Measurements from ENCODE around the gene AKR1B1.
A peak's percentile ranks its signal among the peaks of the same experiment; 100 is the strongest.

AKR1B1 gene

DNA sequence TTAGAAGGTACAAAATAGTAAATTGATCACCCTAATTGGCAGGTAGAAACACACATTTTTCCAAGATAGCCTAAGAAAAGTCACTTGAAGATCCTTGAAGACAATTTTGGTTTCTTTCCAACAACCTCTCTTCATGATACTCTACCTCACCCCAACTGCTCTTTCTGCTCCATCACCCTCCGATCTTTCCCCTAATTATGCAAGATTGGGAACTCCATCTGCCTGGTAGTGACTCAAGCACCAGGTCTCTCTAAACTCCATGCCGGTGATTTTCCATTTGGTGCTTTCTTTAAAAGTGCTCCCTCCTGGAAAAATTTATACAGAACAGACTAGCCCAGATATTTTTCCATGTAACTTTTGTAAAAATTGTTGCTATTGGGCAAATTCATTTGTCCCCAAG lies 1.1 kb upstream of the AKR1B1 start:
- no peak for DNase-seq

DNA sequence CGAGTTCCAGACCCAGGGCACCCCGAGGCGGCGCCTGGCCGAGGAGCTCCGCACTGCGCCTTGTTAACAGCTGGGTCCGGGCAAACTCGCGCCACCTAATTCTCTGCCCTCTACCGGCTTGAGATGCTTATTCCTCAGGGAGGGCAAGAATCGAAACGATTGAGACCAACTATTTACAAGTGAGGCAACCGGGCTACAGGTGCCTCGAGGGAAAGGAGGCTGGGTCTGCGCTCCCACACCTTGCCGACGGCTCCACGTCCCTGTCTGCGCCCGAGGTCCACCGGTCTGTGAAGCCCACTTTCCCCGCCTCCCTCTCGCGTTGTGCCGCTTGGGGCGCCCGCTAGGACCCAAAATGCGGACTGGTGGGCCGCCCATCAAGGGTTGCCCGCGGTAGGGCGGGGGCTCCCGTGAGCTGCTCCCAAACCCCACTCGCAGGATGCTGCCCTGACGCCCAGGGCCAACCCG lies 527 bp downstream of the AKR1B1 start:
- peak; percentile 24 to 32 (median 26) for DNase-seq
- H3K4me1 ChIP-seq (ENCODE audit: control insufficient read depth, insufficient read depth, low read length, poor library complexity, severe bottlenecking) = peaks cover 6% of the 10 kb centered on the region
- peak overlapping the region; percentile 60 for H3K27ac ChIP-seq (ENCODE audit: insufficient read depth, low read length, poor library complexity, severe bottlenecking)
- H3K27me3 ChIP-seq (replicated peaks; ENCODE audit: control insufficient read depth, insufficient read depth, low read length, poor library complexity, severe bottlenecking) = no peaks in the 10 kb centered on the region
- no peaks in the 10 kb centered on the region for H3K36me3 ChIP-seq (ENCODE audit: control insufficient read depth, insufficient read depth, low read length)
- peak overlapping the region; percentile 89 for H3K4me3 ChIP-seq (ENCODE audit: insufficient read depth, low read depth, low read length, poor library complexity, severe bottlenecking)
- H3K9me3 ChIP-seq (ENCODE audit: control insufficient read depth, low read length) = no peaks in the 10 kb centered on the region

More for the DNA sequence above, 1.1 kb upstream of the AKR1B1 start:
- Histone ChIP-seq H3K27ac (ENCODE audit: insufficient read depth, low read length, poor library complexity, severe bottlenecking) (no peak overlapping the region), H3K9me3 (ENCODE audit: control insufficient read depth, low read length) (no peaks in the 10 kb centered on the region), H3K4me3 (ENCODE audit: insufficient read depth, low read depth, low read length, poor library complexity, severe bottlenecking) (no peak overlapping the region), H3K27me3 (replicated peaks; ENCODE audit: control insufficient read depth, insufficient read depth, low read length, poor library complexity, severe bottlenecking) (no peaks in the 10 kb centered on the region), H3K4me1 (ENCODE audit: control insufficient read depth, insufficient read depth, low read length, poor library complexity, severe bottlenecking) (no peaks in the 10 kb centered on the region), H3K36me3 (ENCODE audit: control insufficient read depth, insufficient read depth, low read length) (no peaks in the 10 kb centered on the region)

DNA sequence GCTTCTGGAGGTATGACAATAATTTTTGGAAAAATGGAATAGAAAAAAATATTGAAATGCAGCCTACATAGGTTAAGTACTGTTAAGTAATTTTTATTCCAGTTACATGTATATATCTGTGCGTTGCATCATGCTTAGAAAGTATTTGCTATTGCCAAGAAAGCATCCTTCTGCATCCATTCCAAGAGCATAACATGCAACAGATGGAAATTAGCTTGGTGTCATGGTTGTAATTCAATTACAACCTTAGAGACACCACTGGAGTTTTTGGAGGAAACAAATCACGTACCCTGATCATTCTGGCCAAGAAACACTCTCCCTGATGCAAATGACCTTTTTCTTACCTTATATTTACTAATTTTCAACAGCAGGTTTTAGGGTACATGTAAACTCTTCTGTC lies 1.7 kb downstream of the AKR1B1 start:
- DNase-seq = no peak
- Histone ChIP-seq H3K4me3 (ENCODE audit: insufficient read depth, low read depth, low read length, poor library complexity, severe bottlenecking) (no peak overlapping the region), H3K9me3 (ENCODE audit: control insufficient read depth, low read length) (no peaks in the 10 kb centered on the region), H3K4me1 (ENCODE audit: control insufficient read depth, insufficient read depth, low read length, poor library complexity, severe bottlenecking) (peaks cover 6% of the 10 kb centered on the region), H3K27me3 (replicated peaks; ENCODE audit: control insufficient read depth, insufficient read depth, low read length, poor library complexity, severe bottlenecking) (no peaks in the 10 kb centered on the region), H3K36me3 (ENCODE audit: control insufficient read depth, insufficient read depth, low read length) (no peaks in the 10 kb centered on the region), H3K27ac (ENCODE audit: insufficient read depth, low read length, poor library complexity, severe bottlenecking) (no peak overlapping the region)

GRCh38 chr7:134454277-134454676 lies 4.6 kb downstream of the AKR1B1 start:
- peaks cover 12% of the 10 kb centered on the region for H3K36me3 ChIP-seq (ENCODE audit: control insufficient read depth, insufficient read depth, low read length)
- no peaks in the 10 kb centered on the region for H3K27me3 ChIP-seq (replicated peaks; ENCODE audit: control insufficient read depth, insufficient read depth, low read length, poor library complexity, severe bottlenecking)
- H3K27ac ChIP-seq (ENCODE audit: insufficient read depth, low read length, poor library complexity, severe bottlenecking) = no peak overlapping the region
- DNase-seq = no peak
- peak overlapping the region; percentile 6 for H3K4me3 ChIP-seq (ENCODE audit: insufficient read depth, low read depth, low read length, poor library complexity, severe bottlenecking)
- peaks cover 6% of the 10 kb centered on the region for H3K4me1 ChIP-seq (ENCODE audit: control insufficient read depth, insufficient read depth, low read length, poor library complexity, severe bottlenecking)
- H3K9me3 ChIP-seq (ENCODE audit: control insufficient read depth, low read length) = no peaks in the 10 kb centered on the region

- Histone ChIP-seq H3K27me3 (replicated peaks; ENCODE audit: control insufficient read depth, insufficient read depth, low read length, poor library complexity, severe bottlenecking) (no peaks in the 10 kb centered on the region), H3K27ac (ENCODE audit: insufficient read depth, low read length, poor library complexity, severe bottlenecking) (no peak overlapping the region), H3K4me3 (ENCODE audit: insufficient read depth, low read depth, low read length, poor library complexity, severe bottlenecking) (no peak overlapping the region), H3K9me3 (ENCODE audit: control insufficient read depth, low read length) (no peaks in the 10 kb centered on the region), H3K4me1 (ENCODE audit: control insufficient read depth, insufficient read depth, low read length, poor library complexity, severe bottlenecking) (peaks cover 6% of the 10 kb centered on the region), H3K36me3 (ENCODE audit: control insufficient read depth, insufficient read depth, low read length) (peaks cover 18% of the 10 kb centered on the region)
- DNase-seq = no peak
Measured at GRCh38 chr7:134453518-134453917, 5.4 kb downstream of the AKR1B1 start.

DNA sequence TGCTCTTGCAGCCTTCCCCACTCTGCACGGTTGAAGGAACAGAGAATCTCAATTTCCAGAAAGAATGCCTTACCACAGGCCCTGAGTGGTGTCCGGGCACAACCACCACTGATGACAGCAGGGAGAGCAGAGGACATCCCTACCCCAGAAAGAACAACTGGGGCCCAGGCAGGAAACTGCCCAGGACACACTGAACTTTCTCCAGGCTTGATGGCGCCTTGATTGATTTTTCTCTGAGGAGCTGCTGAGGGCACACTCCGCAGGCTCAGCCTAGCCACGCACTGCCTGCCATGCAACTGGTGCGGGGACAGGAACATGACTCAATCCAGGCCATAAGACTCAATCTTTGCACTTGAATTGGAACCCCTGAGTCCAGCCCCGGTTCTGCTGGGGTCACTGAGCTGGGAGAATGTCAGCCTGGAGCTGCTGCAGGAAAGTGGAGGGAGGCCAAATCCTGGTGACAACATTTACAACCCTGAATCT lies 5.9 kb downstream of the AKR1B1 start:
- Histone ChIP-seq H3K9me3 (ENCODE audit: control insufficient read depth, low read length) (no peaks in the 10 kb centered on the region), H3K27me3 (replicated peaks; ENCODE audit: control insufficient read depth, insufficient read depth, low read length, poor library complexity, severe bottlenecking) (no peaks in the 10 kb centered on the region), H3K4me1 (ENCODE audit: control insufficient read depth, insufficient read depth, low read length, poor library complexity, severe bottlenecking) (peaks cover 6% of the 10 kb centered on the region), H3K27ac (ENCODE audit: insufficient read depth, low read length, poor library complexity, severe bottlenecking) (no peak overlapping the region), H3K36me3 (ENCODE audit: control insufficient read depth, insufficient read depth, low read length) (peaks cover 23% of the 10 kb centered on the region), H3K4me3 (ENCODE audit: insufficient read depth, low read depth, low read length, poor library complexity, severe bottlenecking) (no peak overlapping the region)
- DNase-seq = no peak

GRCh38 chr7:134452419-134452838 lies 6.5 kb downstream of the AKR1B1 start:
- H3K9me3 ChIP-seq (ENCODE audit: control insufficient read depth, low read length) = no peaks in the 10 kb centered on the region
- H3K4me1 ChIP-seq (ENCODE audit: control insufficient read depth, insufficient read depth, low read length, poor library complexity, severe bottlenecking) = peaks cover 6% of the 10 kb centered on the region
- DNase-seq = no peak
- peaks cover 29% of the 10 kb centered on the region for H3K36me3 ChIP-seq (ENCODE audit: control insufficient read depth, insufficient read depth, low read length)
- no peaks in the 10 kb centered on the region for H3K27me3 ChIP-seq (replicated peaks; ENCODE audit: control insufficient read depth, insufficient read depth, low read length, poor library complexity, severe bottlenecking)
- no peak overlapping the region for H3K4me3 ChIP-seq (ENCODE audit: insufficient read depth, low read depth, low read length, poor library complexity, severe bottlenecking)
- H3K27ac ChIP-seq (ENCODE audit: insufficient read depth, low read length, poor library complexity, severe bottlenecking) = no peak overlapping the region

DNA sequence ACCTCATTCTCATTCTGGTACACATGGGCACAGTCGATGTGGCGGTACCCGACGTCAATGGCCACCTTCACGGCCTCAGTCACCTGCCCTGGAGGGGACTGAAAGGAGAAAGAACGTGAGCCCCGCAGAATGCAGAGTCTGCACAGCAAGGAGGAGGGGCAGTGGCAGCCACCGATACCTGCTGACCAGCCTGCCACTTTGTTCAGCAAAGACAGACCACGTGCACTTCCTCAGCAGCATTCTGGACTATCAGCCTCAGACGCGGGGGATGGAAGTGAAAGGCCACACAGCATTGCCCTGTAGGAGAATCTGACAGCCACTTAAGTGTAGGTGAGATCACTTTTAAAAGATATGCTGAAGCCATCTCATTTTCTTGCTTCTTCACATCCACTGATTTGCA lies 7.2 kb downstream of the AKR1B1 start:
- no peak for DNase-seq
- H3K4me1 ChIP-seq (ENCODE audit: control insufficient read depth, insufficient read depth, low read length, poor library complexity, severe bottlenecking) = peaks cover 6% of the 10 kb centered on the region
- H3K9me3 ChIP-seq (ENCODE audit: control insufficient read depth, low read length) = no peaks in the 10 kb centered on the region
- H3K4me3 ChIP-seq (ENCODE audit: insufficient read depth, low read depth, low read length, poor library complexity, severe bottlenecking) = no peak overlapping the region
- H3K27ac ChIP-seq (ENCODE audit: insufficient read depth, low read length, poor library complexity, severe bottlenecking) = no peak overlapping the region
- H3K27me3 ChIP-seq (replicated peaks; ENCODE audit: control insufficient read depth, insufficient read depth, low read length, poor library complexity, severe bottlenecking) = no peaks in the 10 kb centered on the region
- peaks cover 37% of the 10 kb centered on the region for H3K36me3 ChIP-seq (ENCODE audit: control insufficient read depth, insufficient read depth, low read length)

- Histone ChIP-seq H3K27me3 (replicated peaks; ENCODE audit: control insufficient read depth, insufficient read depth, low read length, poor library complexity, severe bottlenecking) (no peaks in the 10 kb centered on the region), H3K4me3 (ENCODE audit: insufficient read depth, low read depth, low read length, poor library complexity, severe bottlenecking) (no peak overlapping the region), H3K9me3 (ENCODE audit: control insufficient read depth, low read length) (no peaks in the 10 kb centered on the region), H3K4me1 (ENCODE audit: control insufficient read depth, insufficient read depth, low read length, poor library complexity, severe bottlenecking) (peaks cover 6% of the 10 kb centered on the region), H3K36me3 (ENCODE audit: control insufficient read depth, insufficient read depth, low read length) (peaks cover 47% of the 10 kb centered on the region), H3K27ac (ENCODE audit: insufficient read depth, low read length, poor library complexity, severe bottlenecking) (no peak overlapping the region)
- DNase-seq = no peak
Measured at GRCh38 chr7:134450294-134451000, 8.5 kb downstream of the AKR1B1 start.

DNA sequence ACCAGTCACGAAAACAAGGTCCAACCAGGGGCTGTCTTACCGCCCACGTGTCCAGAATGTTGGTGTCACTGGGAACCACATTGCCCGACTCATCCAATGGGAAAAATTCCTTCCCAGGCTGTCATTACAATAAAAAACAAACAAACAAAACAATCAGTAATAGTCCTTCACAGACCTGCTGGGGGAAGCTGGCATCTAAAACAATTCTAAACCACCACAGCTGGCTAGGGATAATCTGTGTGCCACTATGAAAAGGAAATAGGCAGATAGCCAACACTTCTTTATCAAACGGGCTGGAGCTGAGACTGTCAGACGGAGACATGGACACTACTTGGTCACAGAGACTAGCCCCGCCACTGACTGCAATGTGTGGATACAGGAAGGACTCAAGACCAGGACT lies 9.2 kb downstream of the AKR1B1 start:
- H3K36me3 ChIP-seq (ENCODE audit: control insufficient read depth, insufficient read depth, low read length) = peaks cover 54% of the 10 kb centered on the region
- H3K4me1 ChIP-seq (ENCODE audit: control insufficient read depth, insufficient read depth, low read length, poor library complexity, severe bottlenecking) = peaks cover 6% of the 10 kb centered on the region
- H3K27me3 ChIP-seq (replicated peaks; ENCODE audit: control insufficient read depth, insufficient read depth, low read length, poor library complexity, severe bottlenecking) = no peaks in the 10 kb centered on the region
- H3K4me3 ChIP-seq (ENCODE audit: insufficient read depth, low read depth, low read length, poor library complexity, severe bottlenecking) = no peak overlapping the region
- no peaks in the 10 kb centered on the region for H3K9me3 ChIP-seq (ENCODE audit: control insufficient read depth, low read length)
- no peak overlapping the region for H3K27ac ChIP-seq (ENCODE audit: insufficient read depth, low read length, poor library complexity, severe bottlenecking)
- no peak for DNase-seq
